HCT116 (cell line): ENCODE results near the gene MAP3K2. TPM values are rescaled to one million over a fixed set of nuclear protein-coding genes. Genes with fewer than 3 reads are reported as not detected.

ENCODE experiments used
- ATAC-seq: fragments of 200-7000 bp; cut with Tn5 transposase; 2 replicates; pipeline ENCODE4 v1.9.1; 2020; ENCODE audit warnings: mild to moderate bottlenecking, moderate library complexity
- BruUV-seq: library from RNA; stranded (reverse); fragments of 400-500 nt; replicated peaks from 2 replicates; lab custom pipeline; 2021; lab: Mats Ljungman, UMichigan
- CTCF ChIA-PET: fragments of 300-600 bp; sonication (Branson Sonifier 250); formaldehyde crosslinking; loops from one replicate; lab custom pipeline; 2021; ENCODE audit warnings: antibody characterized with exemption; lab: Charles Lee
- POLR2A ChIA-PET: fragments of 300-600, 350-600 bp; sonication (Branson Sonifier 250); formaldehyde crosslinking; loops from one replicate; lab custom pipeline; 2021; ENCODE audit warnings: antibody characterized with exemption; lab: Charles Lee
- RAD21 ChIA-PET, 2 experiments: fragments of 300-600 bp; sonication (Branson Sonifier 250); formaldehyde crosslinking; loops; one replicate each; lab custom pipeline; 2023; ENCODE audit warnings: low total read pairs in 2 of 2; ENCODE audit not compliant: uncharacterized antibody in 2 of 2, unreplicated experiment in 2 of 2, low non-redundant PET in 1 of 2; lab: Charles Lee
- DNase-seq: peaks from one replicate; pipeline ENCODE4 v3.0.0-alpha.2; 2010; ENCODE audit warnings: low read depth, low spot score
- H2AFZ ChIP-seq: fragments of 200-600 bp; shearing (Covaris generic), sonication (generic); 2 replicates; pipeline ENCODE4 v1.6.1; 2017; ENCODE audit warnings: low read depth, mixed run types, mixed read lengths, antibody characterized with exemption, low read length; ENCODE audit not compliant: poor library complexity, severe bottlenecking
- H3K27ac ChIP-seq: 2 replicates; pipeline ENCODE4 v1.5.1; 2012; ENCODE audit warnings: low read depth, low read length
- H3K27me3 ChIP-seq: fragments of 200-600 bp; sonication (generic); 2 replicates; pipeline ENCODE4 v1.6.1; 2016; ENCODE audit warnings: mixed run types, low read length, mixed read lengths; ENCODE audit not compliant: insufficient read depth
- H3K36me3 ChIP-seq, 2 experiments: fragments of 200-500 bp in 1 of 2; fragments of 200-600 bp in 1 of 2; sonication (Bioruptor generic) in 1 of 2; sonication (generic) in 1 of 2; 2 replicates each; pipeline versions ENCODE4 v1.5.1 to v1.6.1; 2014 to 2016; ENCODE audit warnings: low read length in 2 of 2, inconsistent platforms in 1 of 2, mixed read lengths in 1 of 2, mixed run types in 1 of 2; ENCODE audit not compliant: insufficient read depth in 2 of 2, control insufficient read depth in 1 of 2
- H3K4me1 ChIP-seq, 2 experiments: fragments of 200-600 bp in 1 of 2; sonication (generic) in 1 of 2; 2 replicates each; pipeline versions ENCODE4 v1.5.1 to v1.6.1; 2012 to 2017; ENCODE audit warnings: low read length in 2 of 2, inconsistent platforms in 1 of 2, mild to moderate bottlenecking in 1 of 2, mixed read lengths in 1 of 2, mixed run types in 1 of 2, moderate library complexity in 1 of 2; ENCODE audit not compliant: insufficient read depth in 2 of 2, control insufficient read depth in 1 of 2
- H3K4me2 ChIP-seq: fragments of 200-600 bp; sonication (generic); 2 replicates; pipeline ENCODE4 v1.6.1; 2017; ENCODE audit warnings: mixed run types, low read length, mixed read lengths
- H3K4me3 ChIP-seq, 2 experiments: fragments of 200-600 bp in 1 of 2; sonication (generic) in 1 of 2; replicated peaks in 1 of 2; 2 replicates each; pipeline ENCODE4 v1.5.1; 2011 to 2016; ENCODE audit warnings: low read length in 2 of 2, control low read depth in 1 of 2, low read depth in 1 of 2, mild to moderate bottlenecking in 1 of 2, mixed read lengths in 1 of 2, mixed run types in 1 of 2
- H3K79me2 ChIP-seq: fragments of 200-600 bp; sonication (generic); 2 replicates; pipeline ENCODE4 v1.6.1; 2017; ENCODE audit warnings: mild to moderate bottlenecking, mixed run types, low read length, moderate library complexity, mixed read lengths; ENCODE audit not compliant: insufficient read depth
- H3K9ac ChIP-seq: fragments of 200-600 bp; sonication (generic); 2 replicates; pipeline ENCODE4 v1.6.1; 2016; ENCODE audit warnings: low read length, mixed read lengths
- H3K9me2 ChIP-seq: fragments of 200-600 bp; sonication (generic), shearing (Covaris generic); 2 replicates; pipeline ENCODE4 v1.6.1; 2017; ENCODE audit warnings: mixed run types, mild to moderate bottlenecking, moderate library complexity; ENCODE audit not compliant: insufficient read depth
- H3K9me3 ChIP-seq, 2 experiments: fragments of 200-500 bp in 1 of 2; fragments of 200-600 bp in 1 of 2; sonication (Bioruptor generic) in 1 of 2; sonication (generic) in 1 of 2; 2 replicates each; pipeline ENCODE4 v1.6.1; 2014 to 2017; ENCODE audit warnings: low read length in 2 of 2, mixed read lengths in 2 of 2, inconsistent platforms in 1 of 2, low read depth in 1 of 2, mild to moderate bottlenecking in 1 of 2, mixed run types in 1 of 2, moderate library complexity in 1 of 2; ENCODE audit not compliant: control insufficient read depth in 1 of 2, insufficient read depth in 1 of 2
- H4K20me1 ChIP-seq: fragments of 200-600 bp; sonication (generic), shearing (Covaris generic); 2 replicates; pipeline ENCODE4 v1.6.1; 2017; ENCODE audit warnings: mixed run types, mild to moderate bottlenecking, moderate library complexity; ENCODE audit not compliant: insufficient read depth
- ELF1 ChIP-seq: IDR thresholded peaks from 2 replicates; pipeline ENCODE4 v1.6.1; 2012; ENCODE audit warnings: low read depth, borderline replicate concordance
- FOSL1 ChIP-seq: IDR thresholded peaks from 2 replicates; pipeline ENCODE4 v1.6.1; 2012; ENCODE audit warnings: low read depth
- SP1 ChIP-seq: IDR thresholded peaks from 2 replicates; pipeline ENCODE4 v1.6.1; 2012; ENCODE audit warnings: low read depth
- intact Hi-C: fragments of 100-400 bp; cut with micrococcal nuclease; formaldehyde crosslinking; loops from 2 replicates; pipeline ENCODE4 v1.10.0; 2022
- microRNA-seq: library from miRNA; unstranded; fragments of <30 nt; microRNA quantifications from one replicate; pipeline ENCODE4, GENCODE V29; 2016; ENCODE audit warnings: borderline number of aligned reads
- total RNA-seq: library from RNA; stranded (reverse); gene quantifications from one replicate; pipeline ENCODE4 v1.2.1, GENCODE V29; 2021; ENCODE audit not compliant: unreplicated experiment

MAP3K2 gene
- total RNA-seq, 1 experiment from 2014 or later = 44.5 TPM

DNA sequence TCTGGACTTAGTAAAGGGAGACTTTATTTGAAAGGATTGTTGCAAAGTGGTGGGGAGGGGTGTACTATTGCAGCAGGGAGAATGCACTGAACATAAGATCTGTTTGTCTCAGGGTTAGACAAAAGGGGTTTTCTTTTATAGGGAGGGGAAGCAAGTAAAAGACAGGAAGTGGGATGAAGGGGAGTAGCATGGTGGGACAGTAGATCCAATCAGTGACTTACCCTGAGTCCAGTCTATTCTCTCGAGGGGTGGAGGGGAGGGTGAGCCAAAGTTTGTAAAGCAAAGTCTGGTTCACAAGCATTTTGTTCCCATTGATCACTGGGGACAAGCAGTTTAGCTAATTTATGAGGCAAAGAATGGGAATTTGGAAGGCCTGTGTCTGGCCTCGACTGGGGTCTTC is 132.6 kb downstream of the MAP3K2 start:
- no TSS peak for BruUV-seq
- CTCF ChIA-PET = no interaction called here
- RAD21 ChIA-PET = no interaction called here

DNA sequence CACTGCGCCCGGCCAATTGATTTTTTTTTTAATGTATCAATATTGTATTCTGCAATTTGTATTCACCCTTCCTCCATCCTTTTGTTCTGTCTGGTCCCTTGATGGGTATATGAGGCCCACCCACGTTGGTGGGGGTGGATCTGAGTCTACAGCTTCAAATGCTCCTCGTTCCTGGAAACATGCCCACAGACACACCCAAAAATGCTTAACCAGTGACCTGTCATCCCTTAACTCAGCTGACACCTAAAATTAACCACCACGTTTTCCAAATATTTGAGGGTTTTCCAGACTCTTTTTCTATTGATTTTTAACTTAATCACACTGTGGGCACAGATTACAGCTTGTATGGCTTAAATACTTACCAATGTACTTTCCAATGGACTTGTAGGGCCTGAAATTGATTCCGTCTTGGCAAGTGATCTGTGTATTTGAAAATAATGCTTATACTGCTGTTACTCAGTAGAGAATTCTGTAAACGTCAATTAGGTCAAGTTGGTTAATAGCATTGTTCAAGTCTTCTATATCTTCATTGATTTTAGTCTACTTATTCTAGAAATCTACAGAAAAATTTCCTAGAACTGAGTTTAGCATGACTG is 133.3 kb downstream of the MAP3K2 start:
- ChIA-PET CTCF (no interaction called here), POLR2A (no interaction called here), RAD21 (no interaction called here)
- Histone ChIP-seq H3K4me2 (peak overlapping the region; percentile 32; the same call in 1 of the 2 replicates), H3K9me3 (no peaks in the 10 kb centered on the region), H4K20me1 (no peaks in the 10 kb centered on the region), H3K9me2 (no peaks in the 10 kb centered on the region), H3K27me3 (no peaks in the 10 kb centered on the region), H2AFZ (no peak overlapping the region), H3K4me3 (no peak overlapping the region), H3K9ac (no peak overlapping the region), H3K4me1 (peaks cover 4 to 10% of the 10 kb centered on the region in 2 experiments; a peak in 3 of 4 replicates), H3K36me3 (peaks cover 2 to 16% of the 10 kb centered on the region in 2 experiments; a peak in 2 of 4 replicates), H3K79me2 (no peaks in the 10 kb centered on the region), H3K27ac (no peak overlapping the region)
- intact Hi-C loops = no loop called here
- no peak for TF ChIP-seq SP1
- no peak for TF ChIP-seq FOSL1
- no peak for DNase-seq
- no peak; the same call in 1 of the 2 replicates for ATAC-seq
- no TSS peak for BruUV-seq

More for the DNA sequence above, 132.6 kb downstream of the MAP3K2 start:
- intact Hi-C loops = no loop called here
- H3K27ac ChIP-seq = no peak overlapping the region
- POLR2A ChIA-PET = no interaction called here
- H3K36me3 ChIP-seq = peaks cover 7 to 21% of the 10 kb centered on the region in 2 experiments; a peak in 3 of 4 replicates
- TF ChIP-seq ELF1 = no peak
- no peak overlapping the region for H3K4me3 ChIP-seq
- no peaks in the 10 kb centered on the region for H3K79me2 ChIP-seq
- peaks cover 4 to 10% of the 10 kb centered on the region in 2 experiments; a peak in 3 of 4 replicates for H3K4me1 ChIP-seq
- no peak overlapping the region for H2AFZ ChIP-seq
- no peak overlapping the region for H3K9ac ChIP-seq
- H3K4me2 ChIP-seq = no peak overlapping the region
- DNase-seq (no peak), ATAC-seq (no peak)
- H4K20me1 ChIP-seq = no peaks in the 10 kb centered on the region
- H3K9me3 ChIP-seq = no peaks in the 10 kb centered on the region
- no peaks in the 10 kb centered on the region for H3K9me2 ChIP-seq
- no peaks in the 10 kb centered on the region for H3K27me3 ChIP-seq

Small RNAs within 50 kb of the gene (microRNA-seq; reads per million reads assigned to microRNA genes)
- not detected for gene MIR4783

Other genes starting within 250 kb of the MAP3K2 start
- not detected for gene CYP27C1, start 167.7 kb downstream of the MAP3K2 start, total RNA-seq
- 52.7 TPM for gene ERCC3, start 93.8 kb downstream of the MAP3K2 start, total RNA-seq
- not detected for gene PROC, start 30.5 kb upstream of the MAP3K2 start, total RNA-seq
- gene IWS1, start 138.5 kb upstream of the MAP3K2 start, total RNA-seq = 46.6 TPM
- gene MYO7B, start 147.7 kb upstream of the MAP3K2 start, total RNA-seq = 0.07 TPM